A673 (cell line): ENCODE measurements around the gene GNAT2.

Source experiments
- EZH2 ChIP-seq: fragments of 200-600 bp; sonication (generic); IDR thresholded peaks from 2 replicates; pipeline ENCODE4 v1.6.1; 2017; ENCODE audit warnings: borderline replicate concordance, low read depth, mild to moderate bottlenecking, mixed read lengths, antibody characterized with exemption, low read length; ENCODE audit not compliant: poor library complexity, severe bottlenecking
- TF ChIP-seq, protein P1 (sequence below): fragments of 300-800, 200-600 bp; sonication (generic); conservative IDR thresholded peaks from 2 replicates; pipeline ENCODE4 v1.5.1; 2017; ENCODE audit warnings: low read depth, mild to moderate bottlenecking, antibody characterized with exemption, low read length, moderate library complexity, mixed read lengths

DNA sequence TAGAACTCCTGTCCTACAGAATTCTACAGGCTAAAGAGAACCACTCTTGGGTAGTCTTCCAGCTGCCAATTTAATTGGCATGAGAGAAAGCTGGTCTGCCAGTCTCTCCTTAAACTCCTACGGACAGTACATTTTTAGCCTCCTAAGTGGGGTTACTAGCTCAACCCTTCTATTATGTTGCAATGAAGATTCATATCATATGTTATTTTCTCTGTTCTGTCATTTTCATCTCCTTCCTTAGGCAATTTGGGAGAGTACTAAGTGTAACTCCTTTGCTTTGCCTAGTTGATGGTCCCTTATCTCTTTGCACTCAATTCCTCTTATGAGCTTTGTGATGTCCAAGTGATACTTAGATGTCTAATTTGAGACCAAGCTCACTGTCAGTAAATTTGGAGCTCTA, 14.0 kb downstream of the GNAT2 start:
- TF ChIP-seq, protein P1, sequence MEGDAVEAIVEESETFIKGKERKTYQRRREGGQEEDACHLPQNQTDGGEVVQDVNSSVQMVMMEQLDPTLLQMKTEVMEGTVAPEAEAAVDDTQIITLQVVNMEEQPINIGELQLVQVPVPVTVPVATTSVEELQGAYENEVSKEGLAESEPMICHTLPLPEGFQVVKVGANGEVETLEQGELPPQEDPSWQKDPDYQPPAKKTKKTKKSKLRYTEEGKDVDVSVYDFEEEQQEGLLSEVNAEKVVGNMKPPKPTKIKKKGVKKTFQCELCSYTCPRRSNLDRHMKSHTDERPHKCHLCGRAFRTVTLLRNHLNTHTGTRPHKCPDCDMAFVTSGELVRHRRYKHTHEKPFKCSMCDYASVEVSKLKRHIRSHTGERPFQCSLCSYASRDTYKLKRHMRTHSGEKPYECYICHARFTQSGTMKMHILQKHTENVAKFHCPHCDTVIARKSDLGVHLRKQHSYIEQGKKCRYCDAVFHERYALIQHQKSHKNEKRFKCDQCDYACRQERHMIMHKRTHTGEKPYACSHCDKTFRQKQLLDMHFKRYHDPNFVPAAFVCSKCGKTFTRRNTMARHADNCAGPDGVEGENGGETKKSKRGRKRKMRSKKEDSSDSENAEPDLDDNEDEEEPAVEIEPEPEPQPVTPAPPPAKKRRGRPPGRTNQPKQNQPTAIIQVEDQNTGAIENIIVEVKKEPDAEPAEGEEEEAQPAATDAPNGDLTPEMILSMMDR = no peak
- TF ChIP-seq EZH2 = no peak
